ENCODE measurements around the gene PLK2. TPM values are rescaled to one million over a fixed set of nuclear protein-coding genes. Genes with fewer than 3 reads are reported as not detected.

PLK2 gene
- total and polyA plus RNA-seq, 2 of the 4 experiments (the other 2 are of a cell fraction) = 129 to 337 TPM

DNA sequence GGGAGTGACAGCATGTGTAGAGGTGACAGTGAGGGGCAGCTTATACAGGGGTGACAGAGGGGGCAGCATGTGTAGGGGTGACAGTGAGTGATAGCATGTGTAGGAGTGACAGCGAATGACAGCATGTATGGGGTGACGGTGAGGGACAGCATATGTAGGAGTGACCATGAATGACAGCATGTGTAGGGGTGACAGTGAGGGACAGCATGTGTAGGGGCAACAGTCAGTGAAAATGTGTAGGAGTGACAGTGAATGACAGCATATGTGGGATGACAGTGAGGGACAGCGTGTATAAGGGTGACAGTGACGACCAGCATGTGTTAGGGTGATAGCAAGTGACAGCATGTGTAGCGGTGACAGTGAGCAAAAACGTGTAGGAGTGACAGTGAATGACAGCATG, 21.9 kb upstream of the PLK2 start:
- DNase-seq (no peak), ATAC-seq (ENCODE audit: low read depth) (no peak)

More for the DNA sequence above, 21.9 kb upstream of the PLK2 start:
- no peaks in the 10 kb centered on the region for H3K4me1 ChIP-seq (ENCODE audit: control insufficient read depth, insufficient read depth, low read length)
- intact Hi-C loops (cut with micrococcal nuclease) (no loop called here), dilution Hi-C loops (cut with HindIII; ENCODE audit: low sequenced_read_pairs, unreplicated experiment) (no loop called here), in situ Hi-C loops (cut with MboI; ENCODE audit: low sequenced_read_pairs) (loop anchor here (25.0 kb wide), 1 partner anchor 680 kb away; no protein-coding TSS in a partner anchor)
- H2AK5ac ChIP-seq (ENCODE audit: low read depth, low read length) = no peak overlapping the region
- H3K4ac ChIP-seq (ENCODE audit: low read depth, low read length) = no peak overlapping the region
- H2BK5ac ChIP-seq (ENCODE audit: low read depth, low read length, poor library complexity, severe bottlenecking) = no peak overlapping the region
- no peak overlapping the region for H3K56ac ChIP-seq (ENCODE audit: extremely low read depth, insufficient read depth, low read length)
- no peak overlapping the region for H3K27ac ChIP-seq (ENCODE audit: insufficient read depth, low read length)
- H3K79me1 ChIP-seq (ENCODE audit: low read depth in 1 of 2, low read length in 2 of 2) = no peaks in the 10 kb centered on the region
- H3K4me2 ChIP-seq (ENCODE audit: low read depth, low read length) = no peak overlapping the region
- no peak overlapping the region for H3K23ac ChIP-seq (ENCODE audit: low read depth, low read length)
- no peak overlapping the region for H2BK15ac ChIP-seq (ENCODE audit: low read depth, low read length)
- no peak overlapping the region for H3K4me3 ChIP-seq (ENCODE audit: insufficient read depth, low read depth, low read length)
- no peak overlapping the region for H2BK120ac ChIP-seq (ENCODE audit: low read depth, low read length)
- no peaks in the 10 kb centered on the region for H4K20me1 ChIP-seq (ENCODE audit: insufficient read depth, low read length)
- CTCF ChIA-PET = no interaction called here
- WGBS, 2 experiments (ENCODE audit: extremely low coverage in 2 of 2, insufficient read length in 1 of 2) = 49% methylated on average over 4 of the region's 6 CpGs; no CpG with 5 or more reads in 1 of the 2 experiments
- no peaks in the 10 kb centered on the region for H3K9me1 ChIP-seq (ENCODE audit: insufficient read depth, low read length)
- POLR2A ChIA-PET (ENCODE audit: unreplicated experiment) = no interaction called here
- H2AFZ ChIP-seq (replicated peaks; ENCODE audit: low read length, poor library complexity) = no peak overlapping the region
- H3K36me3 ChIP-seq (ENCODE audit: control insufficient read depth, insufficient read depth, low read length) = no peaks in the 10 kb centered on the region
- no peak overlapping the region for H4K5ac ChIP-seq (ENCODE audit: low read depth, low read length)
- no peak overlapping the region for H3K9ac ChIP-seq (ENCODE audit: low read depth, low read length)
- H3K9me3 ChIP-seq (ENCODE audit: control insufficient read depth, insufficient read depth, low read length) = no peaks in the 10 kb centered on the region
- H2AK9ac ChIP-seq (replicated peaks; ENCODE audit: low read depth, low read length, poor library complexity) = no peak overlapping the region
- no peak overlapping the region for H4K91ac ChIP-seq (ENCODE audit: insufficient read depth, low read depth, low read length)
- no peak overlapping the region for H3K14ac ChIP-seq (replicated peaks; ENCODE audit: low read depth, low read length)
- no TSS peak for BruUV-seq (replicated peaks)
- no peak overlapping the region for H4K8ac ChIP-seq (ENCODE audit: low read depth in 2 of 2, low read length in 2 of 2)
- H3K27me3 ChIP-seq (ENCODE audit: control insufficient read depth, insufficient read depth, low read length) = peaks cover 18% of the 10 kb centered on the region
- no peak overlapping the region for H2BK20ac ChIP-seq (ENCODE audit: low read depth, low read length)
- no peak for TF ChIP-seq NFE2L2 (IDR thresholded peaks at IDR 0.05; ENCODE audit: low read depth, low read length)
- TF ChIP-seq RFX5 (IDR thresholded peaks at IDR 0.05; ENCODE audit: low read depth, low read length) = no peak
- no peak for TF ChIP-seq BHLHE40 (IDR thresholded peaks at IDR 0.05; ENCODE audit: low read depth, low read length)
- TF ChIP-seq POLR2A (IDR thresholded peaks at IDR 0.05; ENCODE audit: low read depth, low read length) = no peak
- TF ChIP-seq, protein P1, sequence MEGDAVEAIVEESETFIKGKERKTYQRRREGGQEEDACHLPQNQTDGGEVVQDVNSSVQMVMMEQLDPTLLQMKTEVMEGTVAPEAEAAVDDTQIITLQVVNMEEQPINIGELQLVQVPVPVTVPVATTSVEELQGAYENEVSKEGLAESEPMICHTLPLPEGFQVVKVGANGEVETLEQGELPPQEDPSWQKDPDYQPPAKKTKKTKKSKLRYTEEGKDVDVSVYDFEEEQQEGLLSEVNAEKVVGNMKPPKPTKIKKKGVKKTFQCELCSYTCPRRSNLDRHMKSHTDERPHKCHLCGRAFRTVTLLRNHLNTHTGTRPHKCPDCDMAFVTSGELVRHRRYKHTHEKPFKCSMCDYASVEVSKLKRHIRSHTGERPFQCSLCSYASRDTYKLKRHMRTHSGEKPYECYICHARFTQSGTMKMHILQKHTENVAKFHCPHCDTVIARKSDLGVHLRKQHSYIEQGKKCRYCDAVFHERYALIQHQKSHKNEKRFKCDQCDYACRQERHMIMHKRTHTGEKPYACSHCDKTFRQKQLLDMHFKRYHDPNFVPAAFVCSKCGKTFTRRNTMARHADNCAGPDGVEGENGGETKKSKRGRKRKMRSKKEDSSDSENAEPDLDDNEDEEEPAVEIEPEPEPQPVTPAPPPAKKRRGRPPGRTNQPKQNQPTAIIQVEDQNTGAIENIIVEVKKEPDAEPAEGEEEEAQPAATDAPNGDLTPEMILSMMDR (conservative IDR thresholded peaks at IDR 0.05; ENCODE audit: low read depth, low read length) = no peak
- TF ChIP-seq, protein P2, sequence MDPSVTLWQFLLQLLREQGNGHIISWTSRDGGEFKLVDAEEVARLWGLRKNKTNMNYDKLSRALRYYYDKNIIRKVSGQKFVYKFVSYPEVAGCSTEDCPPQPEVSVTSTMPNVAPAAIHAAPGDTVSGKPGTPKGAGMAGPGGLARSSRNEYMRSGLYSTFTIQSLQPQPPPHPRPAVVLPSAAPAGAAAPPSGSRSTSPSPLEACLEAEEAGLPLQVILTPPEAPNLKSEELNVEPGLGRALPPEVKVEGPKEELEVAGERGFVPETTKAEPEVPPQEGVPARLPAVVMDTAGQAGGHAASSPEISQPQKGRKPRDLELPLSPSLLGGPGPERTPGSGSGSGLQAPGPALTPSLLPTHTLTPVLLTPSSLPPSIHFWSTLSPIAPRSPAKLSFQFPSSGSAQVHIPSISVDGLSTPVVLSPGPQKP (IDR thresholded peaks at IDR 0.05; ENCODE audit: borderline replicate concordance, low read depth, low read length) = no peak
- TF ChIP-seq MXI1 (IDR thresholded peaks at IDR 0.05; ENCODE audit: borderline replicate concordance, low read depth, low read length) = no peak
- TF ChIP-seq SMC3 (IDR thresholded peaks at IDR 0.05; ENCODE audit: low read depth, low read length) = no peak
- TF ChIP-seq FOS (IDR thresholded peaks at IDR 0.05; ENCODE audit: low read depth, low read length) = no peak
- no peak for TF ChIP-seq MAZ (IDR thresholded peaks at IDR 0.05; ENCODE audit: borderline replicate concordance, low read depth, low read length)
- no peak overlapping the region for H3K18ac ChIP-seq (ENCODE audit: low read depth, low read length)

Measured in IMR-90 (cell line).